ENCODE data around the gene SORCS1.

DNA sequence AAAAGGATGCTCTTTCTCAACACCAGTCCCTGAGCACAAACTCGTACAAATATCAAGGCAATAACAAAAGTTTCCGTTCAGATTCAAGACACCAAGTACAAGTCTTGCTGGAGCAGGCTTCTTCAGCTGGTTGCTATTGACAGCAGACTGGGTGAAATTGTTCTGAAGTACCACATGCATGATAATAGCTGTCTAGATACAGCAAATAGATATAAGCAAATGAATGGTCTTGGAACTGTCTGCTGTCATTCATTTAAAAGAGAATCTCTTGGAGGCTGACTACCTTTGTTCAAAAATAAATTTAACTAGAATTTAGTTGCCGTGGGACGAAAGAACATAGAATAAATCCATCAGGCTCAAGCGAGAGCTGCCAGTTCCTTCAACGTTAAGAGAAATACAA lies 35.5 kb downstream of the SORCS1 start:
- no peak for TF ChIP-seq CTCF (IDR thresholded peaks at IDR 0.05; ENCODE audit: insufficient read depth, low read length, poor library complexity, severe bottlenecking)
- TF ChIP-seq EZH2phosphoT487 (conservative IDR thresholded peaks at IDR 0.05; ENCODE audit: low read length) = no peak
